Heart left ventricle (tissue), 16 donors: ENCODE results near the gene C17orf75. TPM values are rescaled to one million over a fixed set of nuclear protein-coding genes. Genes with fewer than 3 reads are reported as not detected.
A peak's percentile ranks its signal among the peaks of the same experiment; 100 is the strongest.
"Not testable (repeated sequence)": the region's sequence is repeated elsewhere in the genome, so short reads cannot be mapped to it uniquely, and the experiment has no call there.

Source experiments
- ATAC-seq, 4 donors: fragments of 200-7000 bp; cut with Tn5 transposase; one replicate each; pipeline ENCODE4 v1.9.1; 2020 to 2022; ENCODE audit warnings: moderate library complexity in 4 of 4, mild to moderate bottlenecking in 3 of 4, moderate number of reproducible peaks in 1 of 4
- DNase-seq, 5 donors: peaks; one replicate each; pipeline ENCODE4 v3.0.0-alpha.2; 2020
- H3K27ac ChIP-seq, 12 donors: fragments of 200-600 bp; sonication (generic) in 4 of 12; one replicate each; pipeline versions ENCODE4 v1.5.0 to v1.8.0; 2016 to 2022; ENCODE audit warnings: mild to moderate bottlenecking in 2 of 12
- H3K27me3 ChIP-seq, 9 donors: fragments of 200-600 bp; sonication (generic) in 2 of 9; one replicate each; pipeline versions ENCODE4 v1.5.1 to v1.8.0; 2016 to 2022; ENCODE audit warnings: mild to moderate bottlenecking in 3 of 9
- H3K36me3 ChIP-seq, 9 donors: fragments of 200-600 bp; sonication (generic) in 2 of 9; one replicate each; pipeline versions ENCODE4 v1.5.0 to v1.8.0; 2018 to 2022; ENCODE audit warnings: mild to moderate bottlenecking in 2 of 9
- H3K4me1 ChIP-seq, 12 donors: fragments of 200-600 bp; sonication (generic) in 4 of 12; one replicate each; pipeline versions ENCODE4 v1.5.0 to v1.8.0; 2016 to 2022; ENCODE audit warnings: mild to moderate bottlenecking in 3 of 12
- H3K4me3 ChIP-seq, 12 donors: fragments of 200-600 bp; sonication (generic) in 4 of 12; one replicate each; pipeline versions ENCODE4 v1.5.0 to v1.8.0; 2017 to 2022; ENCODE audit warnings: mild to moderate bottlenecking in 9 of 12, moderate library complexity in 4 of 12
- H3K9me3 ChIP-seq, 12 donors: fragments of 200-600 bp; sonication (generic) in 4 of 12; one replicate each; pipeline versions ENCODE4 v1.5.0 to v1.8.0; 2016 to 2022; ENCODE audit warnings: mild to moderate bottlenecking in 1 of 12
- CTCF ChIP-seq, 12 donors: fragments of 200-600 bp; sonication (generic) in 4 of 12; IDR thresholded peaks; one replicate each; pipeline versions ENCODE4 v1.5.0 to v1.8.0; 2018 to 2022; ENCODE audit warnings: antibody characterized with exemption in 12 of 12, mild to moderate bottlenecking in 5 of 12
- POLR2A ChIP-seq, 2 donors: fragments of 450-650 bp; IDR thresholded peaks; one replicate each; pipeline ENCODE4 v1.6.1; 2017; ENCODE audit warnings: antibody characterized with exemption in 2 of 2, mild to moderate bottlenecking in 2 of 2, moderate library complexity in 2 of 2
- WGBS, 4 donors: extraction: QIAGEN DNeasy Blood & Tissue Kit in 2 of 4; methylation state at CpG; one replicate each; pipeline versions ENCODE4 v1.1.5 to v1.1.7; 2013 to 2018; 5-methylcytosine and 5-hydroxymethylcytosine counted together
- intact Hi-C, 10 donors: fragments of 100-400 bp; cut with DNase I; formaldehyde crosslinking; loops; one replicate each; pipeline versions ENCODE4 v1.11.1 to v1.14.2; 2022
- polyA plus RNA-seq, 2 donors: library from polyadenylated mRNA; stranded (reverse); fragments of 200-250 nt; gene quantifications; one replicate each; pipeline ENCODE4 v1.2.3, GENCODE V29; 2013
- total RNA-seq, 9 donors: library from RNA; depleted of rRNA in 2 of 9; stranded (reverse); fragments of >200 nt in 2 of 9; fragmentation: NEBNext Ultra II Directional in 3 of 9; extraction: Animal tissue kit (Norgen Biotek cat#: 25700) in 3 of 9; gene quantifications; one replicate each; pipeline versions ENCODE4 v1.1.0 to v1.2.4, GENCODE V29; 2016 to 2023
- donor health status: ischemic (EF 13 %, LVEDD 7.1; RV severe dilation, severe dysfunction).
- donor health status: healthy with polysubstance abuse.
- donor health status: DM: no; HTN: yes; CAD: no.
- donor health status: DM: no; HTN: no; CAD: no.
- donor health status: ischemic (EF 25% LVEDD 6.9; RV normal size, moderate dysfunction).
- donor health status: ischemic (EF 25% LVEDD 5.7; RV mildly dilated, moderate dysfunction).
- donor health status: healthy.
- donor health status: DM: yes; HTN: yes; CAD: no.
- donor health status: ischemic (EF 35%, LVEDD 5.7; RV mildly dilated, moderate dysfunction).
- donor health status: nonischemic (EF 11% LVEDD 7.7; RV severe dilation, severe dysfunction).
- donor health status: DM: yes; HTN: yes; CAD: no.
- donor health status: PGD.
- donor health status: ischemic (EF 29% LVEDD 5.4; RV normal size, mild dysfunction).
- donor health status: nonischemic (EF 23%, LVEDD 6.1; RV moderate dilation, normal function).

Gene C17orf75
- total and polyA plus RNA-seq, 11 donors: 7.9 to 24.1 (median 17.4) TPM

DNA sequence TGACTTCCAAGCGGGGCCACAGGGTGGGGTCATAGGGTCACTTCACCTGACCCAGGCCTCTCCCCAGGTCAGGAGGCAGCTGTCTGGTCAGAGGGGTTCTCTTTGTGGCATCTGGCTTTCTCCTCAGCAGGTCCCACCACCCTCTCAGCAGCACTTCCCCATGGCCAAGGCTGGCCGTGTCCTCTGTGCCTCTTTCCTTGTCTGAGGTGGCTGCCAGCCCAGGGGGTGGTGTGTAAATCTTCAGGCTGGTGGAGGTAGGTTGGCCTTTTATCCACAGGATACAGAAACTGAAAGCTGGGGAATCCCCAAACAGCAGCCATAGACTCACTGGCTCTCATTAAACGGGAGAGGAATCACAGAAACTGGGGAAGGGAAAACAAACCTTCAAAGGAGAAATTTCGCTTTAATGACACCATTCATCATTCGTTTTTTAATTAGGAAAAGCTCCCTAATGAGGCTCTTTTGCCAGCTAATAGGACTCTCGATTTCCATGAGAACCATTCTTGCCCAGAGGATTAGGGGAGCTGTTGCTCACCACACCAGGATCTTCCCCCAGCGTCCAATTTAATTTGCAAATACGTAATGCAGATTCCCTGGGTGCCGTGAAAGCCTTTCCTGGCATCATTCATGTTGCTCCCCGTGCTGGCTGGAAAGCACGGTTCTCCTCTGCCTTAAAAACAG is 18.0 kb downstream of the C17orf75 start:
- DNase-seq (no peak), ATAC-seq (no peak)
- no peaks in the 10 kb centered on the region for H3K9me3 ChIP-seq
- peak overlapping the region in 7 of 12 donors; percentile 0 to 32 (median 16) for H3K4me3 ChIP-seq
- peaks cover 0 to 13% (median 0%) of the 10 kb centered on the region in 12 donors for H3K4me1 ChIP-seq
- H3K36me3 ChIP-seq: no peaks in the 10 kb centered on the region
- 38 to 54% (median 47%) methylated on average over 11 of the region's 11 CpGs for WGBS, 4 donors
- intact Hi-C loops: no loop called here
- H3K27ac ChIP-seq: peak overlapping the region in 1 of 12 donors; percentile 1
- TF ChIP-seq CTCF (IDR thresholded peaks at IDR 0.05): no peak
- TF ChIP-seq POLR2A (IDR thresholded peaks at IDR 0.05): no peak
- no peaks in the 10 kb centered on the region for H3K27me3 ChIP-seq

GRCh38 chr17:32323046-32323445 is 18.9 kb downstream of the C17orf75 start:
- DNase-seq (no peak), ATAC-seq (no peak)
- TF ChIP-seq CTCF (IDR thresholded peaks at IDR 0.05): no peak
- no peak for TF ChIP-seq POLR2A (IDR thresholded peaks at IDR 0.05)
- 92 to 94% (median 94%) methylated on average over 9 to 10 of the region's 10 CpGs for WGBS, 4 donors
- no peaks in the 10 kb centered on the region for H3K27me3 ChIP-seq
- no peak overlapping the region for H3K27ac ChIP-seq
- peaks cover 0 to 13% (median 0%) of the 10 kb centered on the region in 12 donors for H3K4me1 ChIP-seq
- H3K36me3 ChIP-seq: no peaks in the 10 kb centered on the region
- intact Hi-C loops: no loop called here
- no peaks in the 10 kb centered on the region for H3K9me3 ChIP-seq
- no peak overlapping the region for H3K4me3 ChIP-seq

- ATAC-seq (no peak), DNase-seq (no peak)
- intact Hi-C loops: no loop called here
- Histone ChIP-seq H3K9me3 (no peaks in the 10 kb centered on the region), H3K27me3 (peaks cover 0 to 4% (median 0%) of the 10 kb centered on the region in 9 donors), H3K4me3 (no peak overlapping the region), H3K27ac (no peak overlapping the region), H3K36me3 (no peaks in the 10 kb centered on the region), H3K4me1 (peaks cover 0 to 13% (median 0%) of the 10 kb centered on the region in 12 donors)
- TF ChIP-seq POLR2A (IDR thresholded peaks at IDR 0.05) (no peak), CTCF (IDR thresholded peaks at IDR 0.05) (no peak)
- WGBS, 4 donors: 90 to 97% (median 93%) methylated on average over 11 to 15 of the region's 15 CpGs
Measured at GRCh38 chr17:32320847-32321246, 21.1 kb downstream of the C17orf75 start.

DNA sequence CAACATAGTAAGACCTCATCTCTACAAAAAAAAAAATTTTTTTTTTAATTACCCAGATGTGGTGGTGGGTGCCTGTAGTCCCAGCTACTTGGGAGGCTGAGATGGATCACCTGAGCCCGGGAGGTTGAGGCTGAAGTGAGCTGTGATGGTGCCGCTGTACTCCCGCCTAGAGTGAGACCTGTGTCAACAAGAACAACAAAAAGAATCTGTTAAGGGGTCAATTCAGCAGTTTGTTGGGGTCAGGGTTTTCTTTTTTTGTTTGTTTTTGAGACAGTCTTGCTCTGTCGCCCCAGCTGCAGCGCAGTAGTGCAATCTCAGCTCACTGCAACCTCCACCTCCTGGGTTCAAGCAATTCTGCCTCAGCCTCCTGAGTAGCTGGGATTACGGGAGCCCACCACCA is 21.9 kb downstream of the C17orf75 start:
- DNase-seq, H3K4me3 ChIP-seq, ATAC-seq, H3K27ac ChIP-seq, H3K27me3 ChIP-seq, H3K36me3 ChIP-seq, H3K9me3 ChIP-seq, intact Hi-C loops: not testable (repeated sequence)
- peaks cover 0 to 13% (median 0%) of the 10 kb centered on the region in 12 donors for H3K4me1 ChIP-seq
- 85 to 94% (median 94%) methylated on average over 6 of the region's 6 CpGs for WGBS, 4 donors
